Endothelial cell of umbilical vein (primary cell): ENCODE measurements around the gene RASA2.

Source experiments
- CTCF ChIP-seq, 2 donors: IDR thresholded peaks; 1 replicate in 1 of 2; 2 replicates in 1 of 2; pipeline ENCODE4 v1.5.1; 2011; ENCODE audit warnings: low read length in 2 of 2, mild to moderate bottlenecking in 2 of 2, moderate library complexity in 2 of 2, control low read depth in 1 of 2, inconsistent platforms in 1 of 2, low read depth in 1 of 2; ENCODE audit not compliant: insufficient read depth in 1 of 2; ENCODE audit errors: extremely low read depth in 1 of 2
- EZH2 ChIP-seq: IDR thresholded peaks from 2 replicates; pipeline ENCODE4 v1.6.1; 2012; ENCODE audit warnings: borderline replicate concordance, low read depth, mild to moderate bottlenecking, moderate library complexity, low read length, inconsistent platforms; ENCODE audit not compliant: severe bottlenecking
- JUN ChIP-seq: IDR thresholded peaks from 2 replicates; pipeline ENCODE4 v1.6.1; 2011; ENCODE audit warnings: borderline replicate concordance, low read depth; ENCODE audit not compliant: insufficient read length, insufficient read depth
- MYC ChIP-seq: IDR thresholded peaks from one replicate; pipeline ENCODE4 v1.6.1; 2011; ENCODE audit warnings: mild to moderate bottlenecking, low read depth, low read length
- POLR2A ChIP-seq: IDR thresholded peaks from 2 replicates; pipeline ENCODE4 v1.6.1; 2012; ENCODE audit warnings: low read depth, mild to moderate bottlenecking, control low read depth, low read length
- POLR2AphosphoS5 ChIP-seq: IDR thresholded peaks from 2 replicates; pipeline ENCODE4 v1.6.1; 2012; ENCODE audit warnings: low read depth, mild to moderate bottlenecking, control low read depth, low read length, moderate library complexity; ENCODE audit not compliant: insufficient read depth

- TF ChIP-seq CTCF (IDR thresholded peaks at IDR 0.05; ENCODE audit: extremely low read depth in 1 of 2, insufficient read depth in 1 of 2, low read depth in 1 of 2, low read length in 2 of 2): no peak
- TF ChIP-seq POLR2A: no peak
- TF ChIP-seq JUN: no peak
- no peak for TF ChIP-seq MYC
- no peak for TF ChIP-seq POLR2AphosphoS5
- no peak for TF ChIP-seq EZH2
These were observed 6.4 kb downstream of the RASA2 start for GRCh38 chr3:141493184-141493583.
